GM12891 (cell line): ENCODE results near the gene CSTPP1.

Experiments used
- PAX5 ChIP-seq: IDR thresholded peaks from 2 replicates; pipeline ENCODE4 v1.6.1; 2011; ENCODE audit warnings: low read length, moderate library complexity, mild to moderate bottlenecking; ENCODE audit not compliant: insufficient read depth, severe bottlenecking
- POLR2A ChIP-seq: IDR thresholded peaks from 2 replicates; pipeline ENCODE4 v1.6.1; 2011; ENCODE audit warnings: low read depth, low read length, control low read depth
- POLR2AphosphoS5 ChIP-seq: IDR thresholded peaks from 2 replicates; pipeline ENCODE4 v1.6.1; 2011; ENCODE audit warnings: low read depth, low read length, control low read depth
- POU2F2 ChIP-seq: IDR thresholded peaks from 2 replicates; pipeline ENCODE4 v1.6.1; 2011; ENCODE audit warnings: low read depth, mild to moderate bottlenecking, control low read depth, low read length, moderate library complexity
- SPI1 ChIP-seq: IDR thresholded peaks from 2 replicates; pipeline ENCODE4 v1.6.1; 2011; ENCODE audit warnings: low read depth, low read length, control low read depth
- TAF1 ChIP-seq: IDR thresholded peaks from 2 replicates; pipeline ENCODE4 v1.6.1; 2011; ENCODE audit warnings: low read depth, low read length, control low read depth

- no peak for TF ChIP-seq TAF1
- no peak for TF ChIP-seq POLR2A
- no peak for TF ChIP-seq POLR2AphosphoS5
- no peak for TF ChIP-seq SPI1
- no peak for TF ChIP-seq POU2F2
- TF ChIP-seq PAX5 = no peak
These were observed 215.8 kb downstream of the CSTPP1 start for GRCh38 chr11:47152126-47152952.
